Measurements from ENCODE around the gene RENBP.

DNA sequence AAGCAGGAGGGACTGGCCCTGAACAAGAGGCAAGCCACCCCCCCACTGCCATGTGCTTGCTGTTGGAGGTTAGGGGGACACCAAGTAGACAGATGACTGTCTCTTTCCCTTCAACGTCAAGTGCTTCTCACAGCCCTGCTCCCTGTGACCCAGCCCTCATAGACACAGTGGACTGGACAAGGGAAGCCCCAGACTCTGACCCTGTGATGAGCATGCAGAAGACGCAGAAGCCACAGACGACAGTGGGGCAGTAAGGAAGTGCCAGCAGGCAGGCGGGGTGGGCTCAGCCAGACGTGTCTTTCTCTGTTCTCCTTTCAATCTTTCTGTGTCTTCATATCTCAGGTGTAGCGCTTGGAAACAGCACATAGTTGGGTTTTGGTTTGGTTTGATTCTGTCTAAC lies 56.1 kb downstream of the RENBP start:
- TF ChIP-seq CTCF (IDR thresholded peaks at IDR 0.05) (no peak), POLR2A (IDR thresholded peaks at IDR 0.05) (no peak)
